HL-60 (cell line): Measurements from ENCODE around the gene TIMM8B.
"Not testable (repeated sequence)": the region's sequence is repeated elsewhere in the genome, so short reads cannot be mapped to it uniquely, and the experiment has no call there.

Experiments
- DNase-seq, 2 experiments: peaks; one replicate each; pipeline ENCODE4 v3.0.0-alpha.2; 2010 to 2020; ENCODE audit warnings: low read depth in 1 of 2, low spot score in 1 of 2
- H3K27ac ChIP-seq: fragments of 250-450 bp; sonication (Bioruptor Pico); replicated peaks from 2 replicates; pipeline ENCODE4 v1.5.1; 2020; ENCODE audit warnings: mild to moderate bottlenecking, moderate library complexity
- H3K27me3 ChIP-seq: fragments of 250-450 bp; sonication (Bioruptor Pico); 2 replicates; pipeline ENCODE4 v1.5.1; 2021; ENCODE audit warnings: mild to moderate bottlenecking, moderate library complexity; ENCODE audit not compliant: insufficient read depth, poor library complexity, severe bottlenecking
- H3K4me3 ChIP-seq: replicated peaks from 2 replicates; pipeline ENCODE4 v1.5.1; 2011; ENCODE audit warnings: mild to moderate bottlenecking, control low read depth, low read length; ENCODE audit not compliant: insufficient read depth
- GABPA ChIP-seq: IDR thresholded peaks from 2 replicates; pipeline ENCODE4 v1.6.1; 2012; ENCODE audit warnings: low read depth
- POLR2AphosphoS5 ChIP-seq: IDR thresholded peaks from 2 replicates; pipeline ENCODE4 v1.6.1; 2012; ENCODE audit warnings: low read depth
- SPI1 ChIP-seq: IDR thresholded peaks from 2 replicates; pipeline ENCODE4 v1.6.1; 2012; ENCODE audit warnings: low read depth, mild to moderate bottlenecking, borderline replicate concordance
- TF ChIP-seq, protein P1 (sequence below): IDR thresholded peaks from one replicate; pipeline ENCODE4 v1.5.1; 2011; ENCODE audit warnings: low read length, control low read depth, inconsistent platforms; ENCODE audit not compliant: insufficient read depth
- TF ChIP-seq, protein P2 (sequence below): IDR thresholded peaks from 2 replicates; pipeline ENCODE4 v1.6.1; 2012; ENCODE audit warnings: low read depth; ENCODE audit not compliant: insufficient replicate concordance

Gene TIMM8B

DNA sequence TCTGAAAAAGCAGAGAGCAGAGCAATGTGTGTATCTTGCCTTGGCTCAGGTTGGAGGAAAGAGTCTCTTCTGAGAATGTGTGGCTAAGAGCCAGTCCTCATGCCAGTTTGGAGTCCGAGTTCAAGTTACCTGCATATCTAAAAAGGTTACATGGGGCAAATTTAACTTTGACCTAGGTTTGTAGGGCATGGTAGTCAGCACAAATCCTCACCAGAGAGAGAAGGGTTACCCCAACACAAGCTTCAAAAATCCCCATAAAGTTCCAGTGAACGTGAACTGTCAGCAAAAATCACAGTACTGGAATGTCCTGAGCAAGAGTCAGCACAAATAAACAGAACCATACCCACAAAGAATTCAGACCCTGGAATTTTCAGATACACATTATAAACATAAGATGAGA lies 13.9 kb upstream of the TIMM8B start:
- DNase-seq, result no peak
- no peak overlapping the region for H3K27ac ChIP-seq
- TF ChIP-seq GABPA, result no peak
- TF ChIP-seq, protein P1, sequence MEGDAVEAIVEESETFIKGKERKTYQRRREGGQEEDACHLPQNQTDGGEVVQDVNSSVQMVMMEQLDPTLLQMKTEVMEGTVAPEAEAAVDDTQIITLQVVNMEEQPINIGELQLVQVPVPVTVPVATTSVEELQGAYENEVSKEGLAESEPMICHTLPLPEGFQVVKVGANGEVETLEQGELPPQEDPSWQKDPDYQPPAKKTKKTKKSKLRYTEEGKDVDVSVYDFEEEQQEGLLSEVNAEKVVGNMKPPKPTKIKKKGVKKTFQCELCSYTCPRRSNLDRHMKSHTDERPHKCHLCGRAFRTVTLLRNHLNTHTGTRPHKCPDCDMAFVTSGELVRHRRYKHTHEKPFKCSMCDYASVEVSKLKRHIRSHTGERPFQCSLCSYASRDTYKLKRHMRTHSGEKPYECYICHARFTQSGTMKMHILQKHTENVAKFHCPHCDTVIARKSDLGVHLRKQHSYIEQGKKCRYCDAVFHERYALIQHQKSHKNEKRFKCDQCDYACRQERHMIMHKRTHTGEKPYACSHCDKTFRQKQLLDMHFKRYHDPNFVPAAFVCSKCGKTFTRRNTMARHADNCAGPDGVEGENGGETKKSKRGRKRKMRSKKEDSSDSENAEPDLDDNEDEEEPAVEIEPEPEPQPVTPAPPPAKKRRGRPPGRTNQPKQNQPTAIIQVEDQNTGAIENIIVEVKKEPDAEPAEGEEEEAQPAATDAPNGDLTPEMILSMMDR, result no peak
- TF ChIP-seq SPI1, result no peak
- H3K27me3 ChIP-seq, result no peaks in the 10 kb centered on the region
- H3K4me3 ChIP-seq, result no peak overlapping the region

DNA sequence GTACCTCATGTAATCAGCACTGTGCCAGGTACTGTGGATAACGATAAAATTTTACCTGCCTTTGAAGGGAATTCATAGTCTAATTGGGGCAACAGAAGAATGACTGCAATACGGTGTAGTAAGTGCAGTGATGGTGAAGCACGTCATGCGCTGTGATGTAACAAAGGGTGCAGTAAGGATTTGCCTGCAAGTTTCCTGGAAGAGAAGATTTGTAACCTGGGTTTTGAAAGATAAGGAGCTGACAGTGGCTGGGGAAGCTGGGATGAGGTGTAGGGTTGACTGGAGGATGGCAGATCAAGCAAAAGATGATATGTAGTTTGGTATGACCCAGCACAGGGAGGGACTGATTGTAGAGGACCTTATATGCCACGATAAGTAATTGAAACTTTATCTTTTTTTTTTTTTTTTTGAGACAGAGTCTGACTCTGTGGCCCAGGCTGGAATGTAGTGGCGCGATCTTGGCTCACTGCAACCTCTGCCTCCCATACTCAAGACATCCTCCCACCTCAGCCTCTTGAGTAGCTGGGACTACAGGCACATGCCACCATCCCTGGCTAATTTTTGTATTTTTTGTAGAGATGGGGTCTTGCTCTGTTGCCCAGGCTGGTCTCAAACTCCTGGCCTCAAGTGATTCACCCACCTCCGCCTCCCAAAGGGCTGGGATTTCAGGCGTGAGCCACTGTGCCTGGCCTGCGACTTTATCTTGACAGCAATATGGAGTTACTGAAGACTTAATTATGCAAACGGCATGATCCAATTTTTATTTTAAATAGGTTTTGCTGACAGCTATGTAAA lies 11.4 kb upstream of the TIMM8B start:
- TF ChIP-seq GABPA (no peak), POLR2AphosphoS5 (no peak), SPI1 (no peak)
- TF ChIP-seq, protein P2, sequence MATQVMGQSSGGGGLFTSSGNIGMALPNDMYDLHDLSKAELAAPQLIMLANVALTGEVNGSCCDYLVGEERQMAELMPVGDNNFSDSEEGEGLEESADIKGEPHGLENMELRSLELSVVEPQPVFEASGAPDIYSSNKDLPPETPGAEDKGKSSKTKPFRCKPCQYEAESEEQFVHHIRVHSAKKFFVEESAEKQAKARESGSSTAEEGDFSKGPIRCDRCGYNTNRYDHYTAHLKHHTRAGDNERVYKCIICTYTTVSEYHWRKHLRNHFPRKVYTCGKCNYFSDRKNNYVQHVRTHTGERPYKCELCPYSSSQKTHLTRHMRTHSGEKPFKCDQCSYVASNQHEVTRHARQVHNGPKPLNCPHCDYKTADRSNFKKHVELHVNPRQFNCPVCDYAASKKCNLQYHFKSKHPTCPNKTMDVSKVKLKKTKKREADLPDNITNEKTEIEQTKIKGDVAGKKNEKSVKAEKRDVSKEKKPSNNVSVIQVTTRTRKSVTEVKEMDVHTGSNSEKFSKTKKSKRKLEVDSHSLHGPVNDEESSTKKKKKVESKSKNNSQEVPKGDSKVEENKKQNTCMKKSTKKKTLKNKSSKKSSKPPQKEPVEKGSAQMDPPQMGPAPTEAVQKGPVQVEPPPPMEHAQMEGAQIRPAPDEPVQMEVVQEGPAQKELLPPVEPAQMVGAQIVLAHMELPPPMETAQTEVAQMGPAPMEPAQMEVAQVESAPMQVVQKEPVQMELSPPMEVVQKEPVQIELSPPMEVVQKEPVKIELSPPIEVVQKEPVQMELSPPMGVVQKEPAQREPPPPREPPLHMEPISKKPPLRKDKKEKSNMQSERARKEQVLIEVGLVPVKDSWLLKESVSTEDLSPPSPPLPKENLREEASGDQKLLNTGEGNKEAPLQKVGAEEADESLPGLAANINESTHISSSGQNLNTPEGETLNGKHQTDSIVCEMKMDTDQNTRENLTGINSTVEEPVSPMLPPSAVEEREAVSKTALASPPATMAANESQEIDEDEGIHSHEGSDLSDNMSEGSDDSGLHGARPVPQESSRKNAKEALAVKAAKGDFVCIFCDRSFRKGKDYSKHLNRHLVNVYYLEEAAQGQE, result no peak
- TF ChIP-seq, protein P1, result no peak
- H3K27me3 ChIP-seq, result no peaks in the 10 kb centered on the region
- DNase-seq, result no peak
- H3K4me3 ChIP-seq, result no peak overlapping the region
- no peak overlapping the region for H3K27ac ChIP-seq

DNA sequence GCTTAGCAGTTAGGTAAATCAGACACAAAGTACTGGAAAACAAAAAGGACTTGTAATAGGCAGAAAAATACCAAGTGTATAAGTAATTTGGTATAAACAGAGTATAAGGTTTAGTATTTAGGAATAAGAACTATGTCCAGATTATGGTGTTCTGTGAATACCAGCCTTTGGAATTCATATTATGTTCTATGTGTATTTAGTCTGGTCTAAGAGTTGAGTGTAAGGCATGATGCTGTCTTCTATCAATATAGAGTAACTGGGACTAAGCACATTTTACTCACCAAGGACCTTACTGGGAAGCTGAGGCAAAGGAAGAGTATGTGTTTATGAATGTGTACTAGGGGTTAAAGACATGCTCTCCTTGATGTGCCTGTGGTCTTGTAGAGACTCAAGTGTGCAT lies 9.6 kb upstream of the TIMM8B start:
- Histone ChIP-seq H3K27ac (no peak overlapping the region), H3K4me3 (no peak overlapping the region), H3K27me3 (no peaks in the 10 kb centered on the region)
- DNase-seq, result no peak
- TF ChIP-seq, protein P2, result no peak
- TF ChIP-seq, protein P1, result no peak
- no peak for TF ChIP-seq POLR2AphosphoS5
- no peak for TF ChIP-seq SPI1
- no peak for TF ChIP-seq GABPA

DNA sequence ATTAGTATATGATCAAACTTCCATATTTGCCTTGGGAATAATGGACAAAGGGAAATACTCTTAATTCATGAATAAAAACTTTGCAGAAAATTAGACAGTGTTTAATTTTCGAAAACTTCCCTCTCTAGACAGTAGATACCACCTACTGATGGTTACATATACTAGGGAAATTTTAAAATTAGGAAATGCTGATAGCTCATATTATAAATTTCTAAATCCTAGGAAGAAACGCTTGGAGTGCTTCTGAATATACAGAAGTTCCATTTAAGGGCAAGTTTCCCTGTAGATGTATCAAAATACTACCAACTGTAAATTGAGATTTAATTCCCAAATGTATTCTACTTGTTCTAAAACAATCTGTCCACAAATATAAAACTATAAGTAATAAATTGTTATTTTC lies 8.7 kb upstream of the TIMM8B start:
- DNase-seq, H3K27me3 ChIP-seq, H3K4me3 ChIP-seq, H3K27ac ChIP-seq: not testable (repeated sequence)
